GM18517 (cell line): ENCODE data around the gene EDN1.

Experiments
- ATAC-seq: cut with Tn5 transposase; IDR thresholded peaks from one replicate; pipeline ENCODE4 v1.9.1; 2021; ENCODE audit warnings: mild to moderate bottlenecking, moderate library complexity; ENCODE audit not compliant: unreplicated experiment

The EDN1 gene

DNA sequence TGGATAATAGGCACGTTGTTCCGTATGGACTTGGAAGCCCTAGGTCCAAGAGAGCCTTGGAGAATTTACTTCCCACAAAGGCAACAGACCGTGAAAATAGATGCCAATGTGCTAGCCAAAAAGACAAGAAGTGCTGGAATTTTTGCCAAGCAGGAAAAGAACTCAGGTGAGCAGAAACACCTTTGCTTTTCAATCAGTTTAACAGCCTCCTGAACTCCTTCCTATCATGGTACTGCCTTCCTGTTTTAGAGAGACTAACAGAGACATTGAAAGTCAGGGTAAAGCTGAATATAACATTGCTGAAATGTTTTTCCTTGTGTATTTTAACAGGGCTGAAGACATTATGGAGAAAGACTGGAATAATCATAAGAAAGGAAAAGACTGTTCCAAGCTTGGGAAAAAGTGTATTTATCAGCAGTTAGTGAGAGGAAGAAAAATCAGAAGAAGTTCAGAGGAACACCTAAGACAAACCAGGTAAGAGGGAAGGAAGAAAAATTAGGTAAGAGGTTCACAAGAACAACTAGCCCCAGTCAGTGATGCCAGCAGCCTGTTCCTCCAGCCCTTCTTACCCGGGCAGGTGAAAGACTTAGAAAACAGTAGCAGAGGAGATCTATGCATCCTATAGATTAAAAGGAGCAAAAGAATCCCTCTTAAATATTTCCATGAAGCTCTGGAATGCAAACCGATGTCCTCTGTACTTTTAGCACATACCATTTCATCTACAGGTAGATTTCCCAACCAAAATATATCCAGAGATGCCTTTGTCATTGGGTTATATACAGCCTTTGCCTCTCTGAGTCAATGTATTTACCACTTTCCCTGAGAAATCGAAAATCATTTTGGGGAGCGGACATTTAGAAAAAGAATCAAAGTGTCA lies 4.0 kb downstream of the EDN1 start:
- no peak for ATAC-seq

DNA sequence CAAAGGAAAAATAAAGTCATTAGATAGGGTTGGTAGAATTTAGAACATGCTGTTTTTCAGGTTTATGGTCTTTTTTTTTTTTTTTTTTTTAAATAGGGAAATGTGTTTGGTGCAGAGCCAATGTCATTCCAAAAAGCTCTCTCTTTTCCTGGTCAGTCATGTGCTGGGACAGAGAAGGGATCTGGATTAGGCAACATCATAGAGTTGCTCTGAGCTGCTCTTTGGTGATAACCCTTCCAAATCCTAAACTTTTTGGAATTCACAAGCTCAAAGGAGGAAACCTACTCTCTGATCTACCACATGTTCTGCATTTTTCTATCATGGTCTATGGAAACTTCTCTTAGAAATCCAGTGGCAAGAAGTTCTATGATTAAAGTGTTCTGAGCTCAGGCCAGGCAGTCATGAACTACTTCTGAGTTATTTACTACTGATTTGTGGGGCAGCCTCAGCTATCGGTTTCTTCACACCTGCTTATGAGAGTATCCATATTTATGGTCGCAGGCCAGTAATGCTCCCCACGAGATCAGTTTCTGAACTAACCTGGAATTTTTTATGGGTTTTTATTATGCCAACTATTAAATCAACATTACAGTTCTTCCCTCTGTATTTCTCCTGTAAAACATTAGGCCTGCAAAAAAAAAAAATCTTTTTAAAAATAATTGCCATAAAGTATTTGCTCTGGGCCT lies 4.8 kb downstream of the EDN1 start:
- ATAC-seq: no peak

GRCh38 chr6:12295558-12296254 lies 5.5 kb downstream of the EDN1 start:
- no peak for ATAC-seq

DNA sequence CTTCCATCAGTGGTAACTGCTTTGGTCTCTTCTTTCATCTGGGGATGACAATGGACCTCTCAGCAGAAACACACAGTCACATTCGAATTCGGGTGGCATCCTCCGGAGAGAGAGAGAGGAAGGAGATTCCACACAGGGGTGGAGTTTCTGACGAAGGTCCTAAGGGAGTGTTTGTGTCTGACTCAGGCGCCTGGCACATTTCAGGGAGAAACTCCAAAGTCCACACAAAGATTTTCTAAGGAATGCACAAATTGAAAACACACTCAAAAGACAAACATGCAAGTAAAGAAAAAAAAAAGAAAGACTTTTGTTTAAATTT lies 6.1 kb downstream of the EDN1 start:
- ATAC-seq: no peak

GRCh38 chr6:12296604-12297003 lies 6.4 kb downstream of the EDN1 start:
- ATAC-seq: no peak

DNA sequence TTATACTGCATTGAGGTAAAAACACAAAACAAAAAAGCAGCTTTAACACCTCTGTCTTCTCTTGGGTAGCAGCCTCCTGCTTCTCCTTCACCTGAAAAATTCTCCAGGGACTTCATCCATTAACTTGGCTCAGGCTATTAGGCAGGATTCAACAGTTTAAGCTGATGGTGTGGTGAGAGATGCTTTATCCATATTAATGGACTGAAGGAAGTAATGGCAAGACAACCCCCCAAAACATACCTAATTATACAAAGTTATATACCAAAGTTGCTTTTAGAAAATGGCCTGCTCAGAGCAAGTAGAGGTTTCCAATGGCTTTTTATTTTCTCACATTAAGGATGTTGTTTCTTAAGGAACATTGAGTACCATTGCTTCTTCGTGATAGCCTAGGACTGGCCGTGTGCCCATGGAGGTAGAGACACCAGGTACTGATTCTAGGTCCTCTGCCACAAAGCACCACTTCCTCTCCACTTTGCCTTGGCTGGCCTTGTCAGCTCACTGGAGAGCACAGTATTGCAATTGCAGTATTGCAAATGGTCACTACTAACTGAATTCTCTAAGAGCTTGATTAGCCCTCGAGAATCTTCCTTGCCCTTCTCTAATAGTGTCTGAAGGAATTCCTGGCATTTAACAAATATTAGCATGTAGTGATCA lies 7.3 kb downstream of the EDN1 start:
- ATAC-seq: no peak

GRCh38 chr6:12298017-12298978 lies 8.1 kb downstream of the EDN1 start:
- ATAC-seq: no peak

DNA sequence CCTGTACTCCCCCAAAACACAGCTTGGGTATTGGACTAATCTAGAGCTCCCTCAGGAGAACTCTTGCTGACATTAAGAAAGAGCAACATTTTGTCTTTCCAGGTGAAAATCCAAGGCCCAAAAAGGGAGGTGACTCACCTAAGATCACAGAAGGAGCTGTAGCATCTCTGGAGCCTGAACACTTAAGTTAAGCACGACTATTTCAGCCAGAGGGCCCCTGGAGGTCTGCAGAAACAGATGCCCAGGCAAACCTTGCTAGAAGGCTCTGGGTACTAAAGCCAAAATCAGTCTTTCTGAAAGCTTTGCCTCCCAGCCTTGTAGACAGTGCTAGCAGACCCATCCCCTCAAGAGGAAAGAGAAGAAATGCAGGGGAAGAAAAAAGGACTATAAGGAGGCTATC lies 8.8 kb downstream of the EDN1 start:
- no peak for ATAC-seq

DNA sequence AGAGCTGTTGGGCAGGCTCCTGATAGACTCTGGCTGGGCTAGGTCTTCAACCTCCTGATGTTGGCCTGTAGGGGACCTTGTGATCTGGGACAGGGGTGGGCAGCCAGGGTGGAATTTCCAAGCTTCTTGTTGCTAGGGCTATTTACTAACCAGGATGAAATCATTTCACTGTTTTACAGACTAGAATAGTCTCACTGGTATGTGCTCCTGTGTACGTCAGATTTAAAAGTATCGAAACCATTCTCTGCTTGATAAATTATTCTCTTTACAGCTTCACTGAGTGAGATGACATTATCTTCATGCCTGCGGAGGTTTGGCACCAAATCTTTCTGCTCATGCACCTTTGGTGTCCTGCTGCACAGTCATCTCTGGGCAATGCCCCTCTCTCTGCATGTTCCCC lies 10.9 kb downstream of the EDN1 start:
- no peak for ATAC-seq

DNA sequence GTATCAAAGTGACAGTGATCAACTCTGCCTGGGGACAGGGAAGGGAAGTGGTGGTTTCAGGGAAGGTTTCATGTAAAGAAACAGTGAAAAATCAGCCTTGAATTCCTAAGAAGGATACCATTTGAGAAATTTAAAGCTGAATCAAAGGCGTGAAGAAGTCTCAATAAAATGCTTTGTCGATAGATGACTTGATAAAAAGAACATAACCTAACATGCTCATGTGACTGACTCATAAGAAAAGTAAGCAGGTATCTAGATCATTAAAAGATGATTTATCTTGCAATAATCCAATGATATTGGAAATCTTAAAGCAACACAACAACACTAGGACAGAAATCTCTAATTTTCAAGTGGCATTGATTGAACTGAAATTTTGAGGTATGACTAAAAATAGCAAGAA lies 14.3 kb downstream of the EDN1 start:
- no peak for ATAC-seq

GRCh38 chr6:12309070-12309469 lies 18.9 kb downstream of the EDN1 start:
- no peak for ATAC-seq

DNA sequence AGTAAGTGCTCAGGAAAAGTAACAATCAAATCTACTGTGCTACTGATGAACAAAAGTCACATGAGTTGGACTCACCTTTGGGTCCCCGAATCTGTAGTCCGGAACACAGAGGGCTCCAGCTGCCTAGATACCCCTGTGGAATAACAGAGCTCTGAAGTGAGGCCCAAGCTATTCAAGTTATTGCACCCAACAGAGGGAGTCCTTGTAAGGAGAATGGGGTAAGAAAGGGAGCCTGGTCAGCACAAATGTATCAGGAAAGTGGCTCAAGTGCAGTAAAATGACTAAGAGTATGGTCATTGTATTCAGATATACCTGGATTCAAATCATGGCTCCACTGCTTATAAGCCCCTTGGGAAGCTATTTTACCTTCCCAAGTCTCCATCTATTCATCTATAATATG lies 20.9 kb downstream of the EDN1 start:
- ATAC-seq: no peak

DNA sequence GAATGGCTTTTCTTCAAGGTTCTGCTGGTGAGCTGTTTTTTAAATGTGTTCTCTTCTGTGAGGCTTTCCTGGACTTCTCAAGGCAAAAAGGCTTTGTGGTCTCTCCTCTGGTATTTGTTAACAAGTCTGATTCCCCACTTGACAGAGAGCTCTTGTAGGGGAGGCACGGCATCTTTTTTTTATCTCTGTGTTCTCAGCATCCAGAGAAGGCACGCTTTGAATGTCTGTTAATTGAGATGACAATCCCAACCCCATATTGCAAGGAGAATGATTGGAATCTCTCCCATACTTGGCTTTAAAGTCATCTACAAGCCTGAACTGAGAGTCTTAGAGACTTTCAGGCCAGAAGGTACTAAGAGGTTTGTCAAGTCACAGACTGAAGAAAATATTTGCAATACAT lies 22.6 kb downstream of the EDN1 start:
- no peak for ATAC-seq

- no peak for ATAC-seq
Measured at GRCh38 chr6:12313306-12313991, 23.3 kb downstream of the EDN1 start.

- no peak for ATAC-seq
Measured at GRCh38 chr6:12313992-12314589, 23.9 kb downstream of the EDN1 start.

DNA sequence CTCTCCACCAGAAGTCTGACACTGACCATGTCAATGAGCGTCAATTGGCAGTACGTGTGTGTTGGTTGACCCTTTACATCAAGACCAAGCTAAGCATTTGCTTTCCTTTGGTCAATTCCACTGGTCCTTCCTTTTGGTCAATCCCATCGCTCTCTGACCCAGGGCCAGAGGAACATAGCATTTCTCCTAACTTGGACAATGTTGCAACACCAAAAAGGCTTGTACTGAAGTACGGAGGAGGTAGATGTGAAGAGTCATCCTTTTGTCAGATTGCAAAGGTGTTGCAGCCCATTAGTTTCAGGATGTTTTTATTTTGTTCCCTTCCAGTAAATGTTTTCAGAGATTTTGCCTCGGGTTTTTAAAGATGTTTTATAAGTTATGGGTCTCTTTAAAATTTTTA lies 24.6 kb downstream of the EDN1 start:
- ATAC-seq: no peak

GRCh38 chr6:12315292-12316081 lies 25.3 kb downstream of the EDN1 start:
- no peak for ATAC-seq

DNA sequence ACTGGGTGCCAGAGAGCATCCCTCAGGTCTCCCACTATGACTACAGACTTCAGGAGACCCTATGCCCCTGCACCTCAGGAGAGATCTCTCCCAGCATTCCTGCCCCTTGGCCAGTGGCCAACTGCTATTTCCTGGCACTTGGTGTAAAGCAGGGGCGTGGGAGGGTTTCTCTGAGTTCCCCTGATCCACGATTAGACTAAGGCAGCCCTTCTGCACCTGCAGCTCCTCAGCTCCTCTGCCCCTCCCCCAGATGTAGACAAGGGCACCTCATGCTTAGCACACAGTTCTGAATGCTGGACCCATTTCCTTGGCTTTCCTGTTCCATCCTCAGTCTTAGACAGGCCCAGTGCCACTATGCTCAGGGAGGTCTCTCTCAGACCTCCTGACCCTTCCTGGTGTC lies 28.6 kb downstream of the EDN1 start:
- ATAC-seq: no peak

DNA sequence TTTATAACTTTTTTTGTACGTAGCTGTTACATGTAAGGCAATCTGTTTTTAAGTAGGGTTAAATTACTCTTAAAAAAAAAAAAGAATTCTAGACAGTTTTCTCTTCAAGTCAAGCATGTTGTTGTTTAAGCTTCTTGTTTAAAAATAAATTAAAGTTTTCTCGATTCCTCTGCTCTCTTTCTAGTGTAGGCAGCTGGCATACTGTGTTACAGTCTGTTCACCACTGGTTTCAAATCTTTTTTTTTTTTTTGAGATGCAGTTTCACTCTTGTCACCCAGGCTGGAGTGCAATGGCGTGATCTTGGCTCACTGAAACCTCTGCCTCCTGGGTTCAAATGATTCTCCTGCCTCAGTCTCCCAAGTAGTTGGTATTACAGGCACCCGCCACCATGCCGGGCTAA lies 29.9 kb downstream of the EDN1 start:
- peak; percentile 63 for ATAC-seq
